ENCODE results near the gene PYGL. TPM values are rescaled to one million over a fixed set of nuclear protein-coding genes. Genes with fewer than 3 reads are reported as not detected.

PYGL gene
- total and polyA plus RNA-seq, 2 donors (not counting 3 experiments of a cell fraction or from before 2014, with no cell fraction given), result 15.1 to 45.7 TPM

- H3K4me1 ChIP-seq (ENCODE audit: control insufficient read depth, extremely low read depth, insufficient read depth, low read length), result no peaks in the 10 kb centered on the region
Measured at GRCh38 chr14:50932156-50932555, 12.1 kb downstream of the PYGL start.

More at GRCh38 chr14:50932156-50932555, 12.1 kb downstream of the PYGL start:
- Histone ChIP-seq H3K4me3 (replicated peaks in 1 of 3; ENCODE audit: insufficient read depth in 1 of 3, low read depth in 1 of 3, low read length in 3 of 3) (no peak overlapping the region), H3K27ac (ENCODE audit: insufficient read depth, low read depth, low read length) (no peak overlapping the region), H3K9me3 (replicated peaks; ENCODE audit: control insufficient read depth, insufficient read depth, low read length) (no peaks in the 10 kb centered on the region), H3K36me3 (ENCODE audit: control insufficient read depth in 2 of 2, extremely low read depth in 1 of 2, insufficient read depth in 2 of 2, low read length in 2 of 2) (peaks cover 0 to 8% of the 10 kb centered on the region in 2 experiments), H4K20me1 (replicated peaks; ENCODE audit: control insufficient read depth, extremely low read depth, insufficient read depth, low read length) (no peaks in the 10 kb centered on the region), H3K9me1 (replicated peaks; ENCODE audit: control insufficient read depth, extremely low read depth, insufficient read depth, low read length) (no peaks in the 10 kb centered on the region), H2AFZ (ENCODE audit: low read depth, low read length) (no peak overlapping the region), H3K9ac (replicated peaks; ENCODE audit: extremely low read depth, insufficient read depth, low read length) (no peak overlapping the region), H3K27me3 (ENCODE audit: control insufficient read depth in 2 of 2, insufficient read depth in 2 of 2, low read length in 2 of 2) (no peaks in the 10 kb centered on the region), H3K79me2 (ENCODE audit: control insufficient read depth, insufficient read depth, low read length) (no peaks in the 10 kb centered on the region), H3K4me2 (ENCODE audit: insufficient read depth, low read length) (no peak overlapping the region)
- no TSS peak for BruUV-seq (replicated peaks)
- FAIRE-seq (no peak), DNase-seq (ENCODE audit: low read depth, low spot score) (no peak)
- ChIA-PET POLR2A (no interaction called here), CTCF (no interaction called here)
- intact Hi-C loops (cut with micrococcal nuclease), result no loop called here
- no peak for TF ChIP-seq POLR2AphosphoS5 (IDR thresholded peaks at IDR 0.05; ENCODE audit: insufficient read depth, low read depth, low read length)
- TF ChIP-seq, protein P1, sequence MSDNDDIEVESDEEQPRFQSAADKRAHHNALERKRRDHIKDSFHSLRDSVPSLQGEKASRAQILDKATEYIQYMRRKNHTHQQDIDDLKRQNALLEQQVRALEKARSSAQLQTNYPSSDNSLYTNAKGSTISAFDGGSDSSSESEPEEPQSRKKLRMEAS (IDR thresholded peaks at IDR 0.05; ENCODE audit: insufficient read depth, insufficient read length), result no peak
- TF ChIP-seq MYC (IDR thresholded peaks at IDR 0.05; ENCODE audit: low read depth, low read length), result no peak
- no peak for TF ChIP-seq POLR2A (IDR thresholded peaks at IDR 0.05; ENCODE audit: low read depth, low read length)
- TF ChIP-seq GATA2 (IDR thresholded peaks at IDR 0.05; ENCODE audit: insufficient read depth, insufficient read length, low read depth, low read length), result no peak
- no peak for TF ChIP-seq JUN (IDR thresholded peaks at IDR 0.05; ENCODE audit: borderline replicate concordance, insufficient read depth, insufficient read length, low read depth)
- no peak for TF ChIP-seq FOS (IDR thresholded peaks at IDR 0.05; ENCODE audit: borderline replicate concordance, insufficient read depth, low read length)
- no peak for TF ChIP-seq EZH2 (IDR thresholded peaks at IDR 0.05; ENCODE audit: borderline replicate concordance, low read depth, low read length, severe bottlenecking)
- no peak for TF ChIP-seq CTCF (IDR thresholded peaks at IDR 0.05; ENCODE audit: extremely low read depth in 1 of 2, insufficient read depth in 1 of 2, low read depth in 1 of 2, low read length in 2 of 2)
- dilution Hi-C loops (cut with MboI; ENCODE audit: extremely low pct_ligation_motif_present, low sequenced_read_pairs), result no loop called here
